ENCODE data around the gene QSOX1.

GRCh38 chr1:180204231-180204630, 49.6 kb downstream of the QSOX1 start:
- TF ChIP-seq CTCF (conservative IDR thresholded peaks at IDR 0.05; ENCODE audit: low read depth, low read length), result no peak
- no peak for TF ChIP-seq EZH2phosphoT487 (IDR thresholded peaks at IDR 0.05; ENCODE audit: borderline replicate concordance, low read length)

All from PC-3 (cell line).